SK-N-DZ (cell line): ENCODE results near the gene HIPK2. TPM values are rescaled to one million over a fixed set of nuclear protein-coding genes. Genes with fewer than 3 reads are reported as not detected.
A peak's percentile ranks its signal among the peaks of the same experiment; 100 is the strongest.

Source experiments
- DNase-seq: peaks from one replicate; pipeline ENCODE4 v3.0.0-alpha.2; 2015; ENCODE audit warnings: low spot score
- polyA plus RNA-seq, 2 experiments: library from polyadenylated mRNA; depleted of rRNA; stranded (reverse); fragments of >200 nt; gene quantifications; 2 replicates each; pipeline ENCODE4 v1.2.3, GENCODE V29; 2014

The HIPK2 gene
- 6.5 and 7.1 TPM in 2 replicates for polyA plus RNA-seq (2014; cell fraction: cytosol; rRNA removed)
- polyA plus RNA-seq (2014; cell fraction: nucleus; rRNA removed) = 3.4 and 6.1 TPM in 2 replicates

DNA sequence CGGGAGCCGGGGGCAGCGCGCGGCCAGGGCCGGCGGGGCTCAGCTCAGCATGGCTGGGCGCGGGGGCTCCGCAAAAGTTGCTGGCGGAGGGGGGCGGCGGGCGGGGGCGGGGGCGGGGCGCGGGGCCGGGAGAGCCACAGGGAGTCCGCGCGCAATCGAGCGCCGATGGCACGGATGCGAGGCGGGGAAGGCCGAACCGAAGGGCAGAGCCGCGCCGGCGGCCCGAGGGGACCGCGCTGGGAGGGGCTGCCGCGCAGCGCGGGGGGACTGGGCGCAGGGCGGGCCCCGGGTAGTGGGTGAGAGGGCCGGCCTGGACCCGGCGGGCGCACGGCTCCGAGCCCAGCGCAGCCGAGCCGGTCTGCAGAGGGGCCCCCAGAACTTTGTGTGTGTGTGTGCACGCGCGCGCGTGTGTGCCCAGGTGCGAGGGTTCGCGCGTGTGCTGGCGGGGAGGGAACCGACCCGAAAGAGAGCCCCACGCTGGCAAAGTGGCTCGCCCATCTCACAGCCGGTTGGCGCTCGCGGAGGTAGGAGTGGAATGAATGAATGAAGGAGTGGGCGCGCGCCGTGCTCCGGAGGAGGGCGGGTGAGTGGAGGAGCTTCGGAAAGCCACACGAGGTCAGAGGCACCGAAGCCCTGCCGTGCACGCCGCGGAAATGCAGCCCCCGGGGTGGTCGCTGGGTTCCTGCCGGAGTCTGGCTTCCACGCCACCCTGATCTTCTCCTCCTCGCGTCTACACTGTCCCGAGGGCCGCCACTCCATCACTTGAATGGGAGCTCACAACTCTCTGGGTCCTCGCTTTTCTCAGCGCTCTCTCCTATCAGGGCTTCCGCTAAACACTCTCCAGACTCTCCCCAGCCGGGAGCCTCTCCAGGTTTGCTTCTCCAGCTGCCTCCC, at the start of gene HIPK2:
TSS of gene HIPK2 (minus strand) at position 51 of the 894 bp plus-strand sequence. CDS start 375 bp downstream, outside the sequence.
- peak; percentile 78 for DNase-seq

DNA sequence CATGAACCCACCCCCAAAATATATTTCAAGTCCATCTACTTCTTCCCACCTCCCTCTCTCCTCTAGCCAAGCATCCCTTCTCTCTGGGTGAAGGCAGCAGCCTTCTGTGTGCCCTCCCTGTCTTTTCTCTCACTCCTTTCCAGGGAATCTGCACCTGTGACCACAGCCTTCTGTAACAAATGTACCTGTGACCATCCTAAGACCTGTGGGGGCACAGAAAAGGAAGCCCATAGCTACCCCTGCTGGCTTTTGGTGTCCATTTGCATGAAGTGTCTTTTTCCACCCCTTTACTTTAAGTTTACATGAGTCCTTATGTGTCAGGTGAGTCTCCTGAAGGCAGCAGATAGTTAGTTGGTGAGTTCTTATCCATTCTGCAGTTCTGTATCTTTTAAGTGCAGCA, 49.2 kb upstream of the HIPK2 start:
- no peak for DNase-seq

DNA sequence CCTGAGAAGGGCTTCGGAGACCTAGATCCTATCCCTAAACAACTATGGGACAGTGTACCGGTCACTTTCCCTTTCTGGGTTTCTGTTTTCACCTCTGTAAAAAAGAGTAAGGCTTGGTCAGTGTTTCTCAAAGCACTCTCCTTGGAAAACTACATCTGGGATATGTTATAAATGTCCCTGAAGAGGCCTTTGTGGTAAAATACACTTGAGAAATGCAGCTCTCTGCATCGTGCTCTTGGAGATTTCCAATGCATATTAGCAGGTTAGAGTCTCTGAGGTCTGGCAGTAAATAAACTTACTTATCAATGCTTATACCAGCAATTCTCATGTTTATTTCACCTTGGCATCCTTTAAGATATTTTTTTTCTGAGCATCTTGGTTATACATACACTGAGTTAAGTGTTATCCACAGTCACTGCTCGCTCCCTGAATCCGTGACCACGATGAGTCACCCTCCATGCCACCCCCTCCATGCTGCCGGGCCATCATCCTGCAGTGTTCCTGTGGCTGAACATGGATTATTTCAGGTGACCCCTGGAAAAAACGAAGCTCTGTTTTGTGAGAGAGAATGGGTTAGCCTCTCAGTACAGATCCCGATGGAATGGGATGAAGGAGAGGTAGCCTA, 48.0 kb upstream of the HIPK2 start:
- no peak for DNase-seq

DNA sequence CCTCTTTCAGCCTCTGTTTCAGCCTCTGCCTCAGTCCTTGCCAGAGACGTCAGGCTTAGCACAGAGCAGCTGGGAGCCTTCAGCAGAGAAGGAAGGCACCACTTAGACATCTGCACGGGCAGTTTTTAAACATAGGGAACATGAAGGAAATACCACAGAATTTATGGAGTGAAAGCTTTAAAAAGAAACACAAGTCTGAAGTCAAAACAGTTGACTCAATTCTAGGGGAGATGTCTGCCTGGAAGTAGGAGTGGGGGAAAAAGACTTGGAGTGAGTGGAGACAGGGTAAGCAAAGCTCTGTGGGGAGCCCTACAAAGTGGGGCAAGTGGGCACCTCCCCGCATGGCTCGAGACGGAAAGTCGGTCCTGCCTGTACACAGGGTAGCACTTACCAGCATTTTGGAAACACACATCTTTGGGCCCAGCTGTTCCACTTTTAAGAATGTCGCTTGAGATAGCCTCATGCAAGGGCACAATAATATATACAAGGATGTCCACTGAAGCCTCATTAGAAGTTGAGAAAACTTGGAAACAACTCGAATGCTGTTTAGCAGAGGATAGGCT, 46.2 kb upstream of the HIPK2 start:
- DNase-seq = no peak

DNA sequence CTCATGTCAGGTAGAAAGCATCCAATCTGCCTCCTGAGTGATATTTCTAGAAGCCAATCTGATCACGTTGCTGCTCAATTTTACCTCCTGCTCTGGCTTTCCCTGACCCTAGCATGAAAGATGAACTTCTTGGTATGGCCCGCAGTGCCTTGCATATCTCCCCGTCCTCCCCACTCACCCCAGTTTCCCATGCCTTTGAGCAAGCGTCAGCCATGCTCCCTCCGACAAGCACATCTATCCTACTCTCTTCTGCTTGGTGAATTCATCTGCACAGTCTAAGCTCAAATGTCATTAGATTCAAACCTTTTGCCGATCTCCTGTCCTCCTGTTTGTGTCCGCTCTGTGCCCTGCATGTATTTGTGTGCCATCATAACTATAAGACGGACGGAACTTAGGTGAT, 45.1 kb upstream of the HIPK2 start:
- no peak for DNase-seq

DNA sequence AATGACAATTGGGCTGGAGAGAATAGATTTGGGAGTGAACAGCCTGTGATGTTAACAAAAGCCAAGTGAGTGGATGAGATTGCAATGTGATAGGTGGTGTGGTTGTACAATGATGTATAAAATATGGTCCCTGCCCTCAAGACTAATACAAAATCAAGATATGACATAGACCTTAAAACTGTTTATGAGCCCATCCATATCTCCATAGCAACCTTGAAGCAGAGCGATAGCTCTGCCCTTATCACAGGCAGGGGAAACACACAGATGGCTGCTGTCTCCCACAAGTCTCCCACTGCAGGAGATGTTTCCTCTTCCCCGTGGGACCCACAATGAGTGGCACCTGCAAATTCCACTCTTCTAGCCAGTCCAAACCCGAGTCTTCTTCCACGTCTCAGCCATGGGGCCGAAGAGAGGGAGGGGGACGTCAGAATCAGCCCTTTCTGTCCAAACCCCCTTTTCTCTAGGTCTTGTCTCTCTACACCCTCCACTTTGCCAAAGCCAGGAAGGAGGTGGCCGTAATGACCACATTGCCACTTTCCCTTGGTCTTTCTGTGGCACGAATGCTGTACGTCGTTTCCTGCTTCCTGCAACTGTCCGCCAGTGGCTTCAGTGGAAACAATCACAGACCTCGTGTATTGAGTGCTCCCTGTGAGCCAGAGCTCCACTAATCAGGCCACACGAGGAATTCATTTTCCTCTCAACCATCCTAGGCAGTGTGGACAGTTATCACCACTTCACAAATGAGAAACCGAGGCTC, 43.7 kb upstream of the HIPK2 start:
- DNase-seq = no peak

DNA sequence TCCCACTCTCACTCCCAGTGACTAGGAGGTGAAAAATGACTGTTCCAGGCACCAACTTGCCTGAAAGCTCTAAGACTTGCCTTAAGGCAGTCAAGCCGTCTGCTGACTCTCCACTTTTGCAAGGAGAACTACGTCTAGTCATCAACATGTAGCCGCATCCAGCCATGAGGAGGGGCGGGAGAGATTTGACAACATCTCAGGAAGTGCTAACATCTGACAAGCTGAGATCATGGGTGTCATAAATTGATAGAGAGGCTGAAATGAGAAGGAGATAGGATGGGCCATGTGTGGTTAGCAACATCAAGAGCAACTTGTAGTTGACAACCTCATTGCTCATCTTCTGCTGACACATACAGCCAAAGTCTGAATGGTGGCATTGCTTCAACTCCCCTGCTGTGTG, 42.3 kb upstream of the HIPK2 start:
- no peak for DNase-seq

DNA sequence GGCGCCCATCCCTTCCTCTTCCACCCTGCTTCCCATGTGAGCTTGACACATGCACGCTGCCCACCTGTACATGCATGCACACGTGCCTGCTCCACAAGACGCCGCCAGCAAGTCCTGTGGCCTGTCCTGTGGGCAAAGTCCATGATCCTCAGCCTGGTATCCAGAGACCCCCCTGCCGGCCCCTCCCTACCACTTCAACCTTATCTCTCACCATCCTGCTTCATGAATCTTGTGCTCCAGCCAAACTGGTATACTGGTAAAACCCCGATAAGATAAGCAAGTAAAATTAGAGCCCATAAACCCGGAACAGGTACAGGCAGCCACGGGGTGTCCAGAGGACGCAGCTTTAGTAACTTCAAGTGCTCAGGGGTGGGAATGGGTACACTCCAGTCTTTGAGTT, 39.5 kb upstream of the HIPK2 start:
- no peak for DNase-seq

DNA sequence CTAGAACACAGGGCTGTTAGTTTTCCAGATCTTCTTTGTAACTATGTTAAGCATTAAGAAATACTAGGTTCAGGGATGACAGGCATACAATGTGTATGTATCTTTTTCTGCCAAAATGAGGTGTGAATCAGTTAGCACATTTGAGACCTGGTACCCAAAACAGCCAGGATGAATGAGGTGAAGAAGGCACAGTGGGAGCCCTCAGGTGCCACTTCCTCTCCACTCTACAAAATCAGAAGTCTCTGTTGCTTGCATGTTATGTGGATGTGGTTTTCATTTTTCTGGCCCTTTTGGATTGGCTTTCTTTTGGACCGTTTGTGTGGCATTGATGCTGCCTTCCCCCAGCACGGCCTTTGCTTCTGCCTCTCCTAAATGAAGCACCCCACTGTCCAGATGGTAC, 35.9 kb upstream of the HIPK2 start:
- no peak for DNase-seq

DNA sequence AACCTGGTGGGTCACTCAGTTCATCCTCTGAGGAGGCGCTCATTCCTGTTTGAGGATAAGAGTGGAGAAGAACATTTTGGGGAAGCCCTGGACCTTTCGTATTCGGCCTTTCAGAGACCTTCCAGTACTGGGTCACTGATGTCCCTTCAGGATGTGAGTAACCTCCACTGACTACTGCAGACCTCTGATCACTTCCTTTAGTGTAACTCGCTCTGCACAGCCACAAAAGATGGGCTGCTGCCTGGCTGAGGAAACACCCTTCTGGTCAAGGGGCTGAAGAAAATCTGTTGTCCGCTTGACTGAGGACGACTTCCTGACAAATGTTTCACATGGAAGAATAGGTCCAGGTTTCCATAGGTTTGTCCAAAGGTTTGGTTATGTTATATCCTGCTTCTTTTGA, 35.4 kb upstream of the HIPK2 start:
- no peak for DNase-seq

DNA sequence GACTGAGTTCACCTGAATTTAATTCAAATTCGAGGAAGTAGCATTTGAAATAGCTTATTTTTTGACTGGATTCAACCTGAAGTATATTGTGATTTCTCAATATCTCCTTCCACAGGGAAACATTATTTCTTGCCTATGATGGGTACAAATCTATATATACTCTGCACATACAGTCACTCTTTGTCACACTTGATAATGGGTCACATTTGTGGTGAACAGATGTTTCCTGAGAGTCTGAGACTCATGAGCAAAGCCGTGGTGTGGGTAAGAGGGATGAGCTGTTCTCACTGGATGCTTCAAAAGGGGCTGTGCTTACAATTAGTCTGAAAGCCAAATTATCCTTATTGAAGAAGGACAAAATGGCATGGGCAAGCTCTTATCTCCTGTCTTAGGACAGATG, 33.3 kb upstream of the HIPK2 start:
- DNase-seq = no peak

DNA sequence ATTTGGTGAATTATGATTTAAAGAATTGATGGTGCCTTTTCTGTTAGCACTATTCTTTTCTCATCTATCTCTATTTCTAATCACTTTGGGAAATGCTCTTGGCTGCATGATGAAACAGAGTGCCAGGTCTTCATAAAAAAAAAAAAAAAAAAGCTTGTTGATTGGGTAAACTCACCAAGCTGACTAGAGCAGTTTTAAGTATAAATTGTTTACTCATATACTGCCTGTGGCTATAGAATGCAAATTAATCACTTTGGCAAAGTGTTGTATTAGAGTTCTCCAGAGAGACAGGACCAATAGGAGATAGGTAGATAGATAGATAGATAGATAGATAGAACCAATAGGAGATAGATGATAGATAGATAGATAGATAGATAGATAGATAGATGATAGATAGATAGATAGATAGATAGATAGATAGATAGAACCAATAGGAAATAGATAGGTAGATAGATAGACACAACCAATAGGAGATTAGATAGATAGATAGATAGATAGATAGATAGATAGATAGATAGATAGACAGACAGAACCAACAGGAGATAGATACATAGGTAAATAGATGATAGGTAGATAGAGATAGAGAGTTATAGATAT, 31.1 kb upstream of the HIPK2 start:
- no peak for DNase-seq

DNA sequence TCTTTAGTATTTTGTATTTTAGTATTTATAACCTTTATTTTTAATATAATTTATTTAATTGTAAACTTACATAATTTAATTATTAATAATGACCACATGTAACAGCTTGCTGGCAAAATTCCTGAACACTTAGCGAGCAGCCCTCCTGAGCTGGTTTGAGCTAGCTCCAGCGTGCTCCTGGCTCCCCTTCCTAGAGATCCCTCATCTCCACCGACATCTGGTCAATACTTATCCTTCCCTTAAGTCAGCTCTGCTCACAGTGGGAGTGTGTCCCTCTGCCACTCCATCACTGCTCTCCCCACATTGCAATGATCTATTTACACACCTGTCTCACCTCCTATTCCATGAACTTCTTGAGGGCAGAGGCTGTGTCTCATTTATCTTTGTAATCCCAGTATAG, 30.6 kb upstream of the HIPK2 start:
- no peak for DNase-seq

DNA sequence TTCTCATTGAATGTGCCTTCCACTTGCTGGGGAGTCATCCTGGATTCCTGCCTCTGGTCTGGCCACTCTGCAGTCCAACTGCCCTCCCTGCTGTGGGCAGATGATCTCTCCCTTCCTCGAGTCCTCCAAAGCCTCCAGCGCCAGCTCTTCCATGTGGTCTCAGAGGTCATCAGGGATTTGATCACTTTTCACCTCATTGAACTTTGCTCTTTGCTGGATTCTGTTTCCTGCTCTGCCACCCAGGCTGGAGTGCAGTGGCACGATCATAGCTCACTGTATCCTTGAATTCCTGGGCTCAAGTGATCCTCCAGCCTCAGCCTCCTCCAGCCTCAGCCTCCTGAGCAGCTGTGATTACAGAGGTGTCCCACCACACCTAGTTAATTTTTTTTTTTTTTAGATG, 29.2 kb upstream of the HIPK2 start:
- no peak for DNase-seq

DNA sequence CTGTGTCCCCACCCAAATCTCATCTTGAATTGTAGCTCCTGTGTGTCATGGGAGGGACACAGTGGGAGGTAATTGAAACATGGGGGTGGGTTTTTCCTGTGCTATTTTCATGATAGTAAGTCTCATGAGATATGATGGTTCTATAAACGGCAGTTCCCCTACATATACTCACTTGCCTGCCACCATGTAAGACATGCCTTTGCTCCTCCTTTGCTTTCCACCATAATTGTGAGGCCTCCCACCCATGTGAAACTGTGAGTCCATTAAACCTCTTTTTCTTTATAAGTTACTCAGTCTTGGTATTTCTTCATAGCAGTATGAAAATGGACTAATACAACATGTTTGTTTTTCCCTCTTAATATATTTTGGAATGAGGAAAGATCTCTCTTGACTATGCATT, 26.8 kb upstream of the HIPK2 start:
- no peak for DNase-seq

DNA sequence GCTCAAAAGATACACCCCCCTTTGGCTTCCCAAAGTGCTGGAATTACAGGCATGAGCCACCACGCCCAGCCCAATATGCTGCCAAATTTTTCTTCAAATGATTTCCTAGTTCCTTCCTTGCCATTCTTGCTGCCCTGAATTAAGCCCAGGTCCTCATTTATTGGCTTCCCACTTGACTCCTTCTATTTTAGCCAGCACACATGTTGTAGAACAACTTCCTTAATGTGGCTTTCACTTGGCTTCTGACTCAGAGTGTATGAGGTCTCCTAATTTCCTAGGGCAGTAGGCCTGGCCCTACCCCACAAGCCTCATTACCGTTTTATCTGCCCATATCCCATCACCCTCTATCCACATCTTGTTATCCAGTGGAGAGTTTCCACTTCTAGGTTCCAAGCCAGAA, 21.8 kb upstream of the HIPK2 start:
- no peak for DNase-seq

DNA sequence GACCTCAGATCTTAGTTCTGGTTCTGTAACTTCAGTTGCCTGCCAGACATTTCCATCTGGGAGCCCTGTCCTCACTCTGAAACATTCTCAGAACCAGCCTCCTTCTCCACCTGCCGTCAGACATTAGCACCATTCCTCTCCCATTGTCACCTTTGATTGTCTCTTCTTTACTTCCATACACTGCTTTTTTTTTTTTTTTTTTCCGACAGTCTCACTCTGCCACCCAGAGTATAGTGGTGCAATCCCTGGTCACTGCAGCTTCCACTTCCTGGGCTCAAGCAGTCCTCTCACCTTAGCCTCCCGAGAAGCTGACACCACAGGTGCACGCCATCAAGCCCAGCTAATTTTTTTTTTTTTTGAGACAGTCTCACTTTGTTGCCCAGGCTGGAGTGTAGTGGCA, 21.1 kb upstream of the HIPK2 start:
- DNase-seq = no peak

DNA sequence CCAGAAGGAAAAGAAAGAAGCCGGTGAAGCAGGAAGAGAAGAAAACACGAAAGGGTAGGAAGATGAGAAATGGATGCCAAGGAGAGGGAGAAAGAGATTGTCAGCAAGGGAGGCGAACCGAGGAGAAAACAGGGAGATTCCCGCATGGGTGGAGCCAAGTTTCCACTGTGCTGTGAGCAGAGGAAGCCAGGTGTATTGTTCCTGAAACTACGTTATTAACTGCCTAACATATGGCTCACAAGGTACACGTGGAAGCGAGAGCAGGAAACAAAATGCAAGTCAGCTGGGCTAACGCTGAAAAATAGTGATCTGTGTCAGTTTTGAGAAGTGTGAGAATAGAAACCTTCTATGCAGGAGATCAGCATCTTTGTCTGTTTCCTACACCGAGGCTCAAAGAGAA, 20.4 kb upstream of the HIPK2 start:
- DNase-seq = no peak

DNA sequence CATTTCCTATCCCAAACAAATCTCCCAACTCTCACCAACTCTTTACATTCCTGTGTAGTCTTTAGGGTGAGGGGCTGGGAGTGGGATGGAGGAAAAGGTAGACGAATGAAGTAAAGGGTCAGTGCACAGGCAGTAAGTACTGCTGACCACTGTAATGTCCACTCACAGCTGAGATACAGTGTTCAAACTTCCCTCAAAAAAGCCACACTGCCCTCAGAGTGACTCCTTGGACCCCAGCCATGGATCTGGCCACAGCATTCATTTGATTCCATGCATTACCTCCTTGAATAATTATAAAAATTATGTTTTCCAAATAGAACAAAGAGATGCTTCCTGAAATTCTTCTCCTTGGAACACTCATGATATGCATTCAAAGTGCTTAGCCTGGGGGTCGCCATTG, 19.8 kb upstream of the HIPK2 start:
- DNase-seq = no peak

DNA sequence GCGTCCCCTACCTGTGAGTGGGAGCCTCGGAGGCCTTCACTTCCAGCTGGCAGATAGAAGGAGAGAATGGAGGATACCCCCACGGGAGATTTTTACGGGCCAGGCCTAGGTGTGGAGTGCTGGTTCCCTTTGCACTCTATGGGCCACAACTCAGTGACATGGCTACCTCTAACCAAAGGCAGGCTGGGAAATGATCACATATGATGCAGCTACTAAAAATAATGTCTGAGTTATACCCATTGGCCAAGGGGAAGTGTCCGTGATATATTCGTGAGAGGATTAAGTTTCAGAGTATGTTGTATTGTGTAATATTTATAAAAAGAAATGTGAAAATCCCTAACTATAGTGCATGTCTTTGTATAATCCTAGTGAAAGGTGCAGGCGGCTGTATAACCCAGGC, 13.5 kb upstream of the HIPK2 start:
- DNase-seq = no peak

DNA sequence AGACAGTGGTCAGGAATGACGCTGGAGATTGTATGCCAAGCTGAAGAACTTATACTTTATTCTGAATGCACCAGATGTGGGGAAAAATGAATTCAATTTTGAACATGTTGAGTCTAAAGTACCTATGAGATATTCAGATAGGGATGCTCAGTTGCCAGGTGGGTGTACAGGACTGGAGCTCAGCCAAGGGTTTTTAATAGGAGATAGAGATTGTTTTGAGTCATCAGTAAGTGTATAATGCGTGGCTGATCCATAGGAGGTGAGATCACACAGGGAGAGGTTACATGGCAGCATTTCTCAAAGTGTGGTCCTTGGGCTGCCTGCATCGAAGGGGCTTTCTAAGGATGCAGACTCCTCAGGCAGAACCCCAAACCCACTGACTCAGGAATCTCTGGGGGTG, 6.8 kb upstream of the HIPK2 start:
- no peak for DNase-seq
